GM18909 (cell line): Measurements from ENCODE around the gene SLC2A6.

Source experiments
- ATAC-seq: cut with Tn5 transposase; IDR thresholded peaks from one replicate; pipeline ENCODE4 v1.9.1; 2021; ENCODE audit warnings: mild to moderate bottlenecking; ENCODE audit not compliant: unreplicated experiment, poor library complexity

SLC2A6 gene

GRCh38 chr9:133516256-133516960 lies 37.5 kb upstream of the SLC2A6 start:
- ATAC-seq: no peak

- ATAC-seq: no peak
Measured at GRCh38 chr9:133515615-133516255, 36.8 kb upstream of the SLC2A6 start.

GRCh38 chr9:133515240-133515610 lies 36.3 kb upstream of the SLC2A6 start:
- ATAC-seq: no peak

GRCh38 chr9:133514460-133515239 lies 35.8 kb upstream of the SLC2A6 start:
- ATAC-seq: no peak

- no peak for ATAC-seq
Measured at GRCh38 chr9:133513214-133514100, 34.6 kb upstream of the SLC2A6 start.

GRCh38 chr9:133512253-133513213 lies 33.6 kb upstream of the SLC2A6 start:
- ATAC-seq: no peak

- ATAC-seq: no peak
Measured at GRCh38 chr9:133511607-133512006, 32.7 kb upstream of the SLC2A6 start.

GRCh38 chr9:133510926-133511505 lies 32.1 kb upstream of the SLC2A6 start:
- ATAC-seq: no peak

GRCh38 chr9:133509179-133510083 lies 30.5 kb upstream of the SLC2A6 start:
- ATAC-seq: no peak

GRCh38 chr9:133508046-133508445 lies 29.1 kb upstream of the SLC2A6 start:
- no peak for ATAC-seq

GRCh38 chr9:133507246-133507965 lies 28.5 kb upstream of the SLC2A6 start:
- no peak for ATAC-seq

- ATAC-seq: no peak
Measured at GRCh38 chr9:133506653-133507038, 27.7 kb upstream of the SLC2A6 start.

GRCh38 chr9:133505901-133506652 lies 27.2 kb upstream of the SLC2A6 start:
- no peak for ATAC-seq

GRCh38 chr9:133505186-133505830 lies 26.4 kb upstream of the SLC2A6 start:
- ATAC-seq: no peak

GRCh38 chr9:133502112-133502511 lies 23.2 kb upstream of the SLC2A6 start:
- no peak for ATAC-seq

GRCh38 chr9:133499892-133500270 lies 21.0 kb upstream of the SLC2A6 start:
- ATAC-seq: no peak
